IMR-90 (cell line): ENCODE results near the gene SDS. TPM values are rescaled to one million over a fixed set of nuclear protein-coding genes. Genes with fewer than 3 reads are reported as not detected.

Experiments used
- ATAC-seq: fragments of 200-7000 bp; cut with Tn5 transposase; 2 replicates; pipeline ENCODE4 v1.9.1; 2020; ENCODE audit warnings: low read depth, mild to moderate bottlenecking, moderate library complexity
- BruUV-seq: library from RNA; stranded (reverse); fragments of 400-500 nt; replicated peaks from 2 replicates; lab custom pipeline; 2021; lab: Mats Ljungman, UMichigan
- CTCF ChIA-PET: fragments of 300-600 bp; formaldehyde crosslinking; extraction: SDS; loops from one replicate; lab custom pipeline; 2021; ENCODE audit warnings: antibody characterized with exemption; lab: Yijun Ruan, JAX
- POLR2A ChIA-PET: fragments of 300-600 bp; sonication (Branson Sonifier 250); formaldehyde crosslinking; loops from one replicate; lab custom pipeline; 2022; ENCODE audit warnings: antibody characterized with exemption; ENCODE audit not compliant: unreplicated experiment; lab: Charles Lee
- DNase-seq: peaks from one replicate; pipeline ENCODE4 v3.0.0; 2013
- H2AFZ ChIP-seq: replicated peaks from 2 replicates; pipeline ENCODE3; 2013; ENCODE audit warnings: low read length, mild to moderate bottlenecking; ENCODE audit not compliant: poor library complexity
- H2AK5ac ChIP-seq: 2 replicates; pipeline ENCODE4 v1.6.1; 2013; ENCODE audit warnings: low read depth, low read length, inconsistent platforms
- H2AK9ac ChIP-seq: replicated peaks from 2 replicates; pipeline ENCODE3; 2013; ENCODE audit warnings: mild to moderate bottlenecking, low read depth, low read length, moderate library complexity; ENCODE audit not compliant: poor library complexity
- H2BK120ac ChIP-seq: 2 replicates; pipeline ENCODE4 v1.6.1; 2013; ENCODE audit warnings: low read depth, low read length, inconsistent platforms
- H2BK15ac ChIP-seq: 3 replicates; pipeline ENCODE4 v1.6.1; 2013; ENCODE audit warnings: low read depth, low read length, inconsistent platforms
- H2BK20ac ChIP-seq: 2 replicates; pipeline ENCODE4 v1.6.1; 2013; ENCODE audit warnings: low read depth, mild to moderate bottlenecking, inconsistent platforms, low read length, moderate library complexity
- H2BK5ac ChIP-seq: 2 replicates; pipeline ENCODE4 v1.6.1; 2013; ENCODE audit warnings: mild to moderate bottlenecking, low read depth, low read length, inconsistent platforms; ENCODE audit not compliant: poor library complexity, severe bottlenecking
- H3K14ac ChIP-seq: replicated peaks from 2 replicates; pipeline ENCODE4 v1.6.1; 2013; ENCODE audit warnings: low read depth, low read length, inconsistent platforms
- H3K18ac ChIP-seq: 2 replicates; pipeline ENCODE4 v1.6.1; 2013; ENCODE audit warnings: low read depth, low read length, control low read depth
- H3K23ac ChIP-seq: 2 replicates; pipeline ENCODE4 v1.6.1; 2013; ENCODE audit warnings: low read depth, low read length, inconsistent platforms
- H3K27ac ChIP-seq: 2 replicates; pipeline ENCODE4 v1.5.1; 2013; ENCODE audit warnings: mild to moderate bottlenecking, control low read depth, low read length; ENCODE audit not compliant: insufficient read depth
- H3K27me3 ChIP-seq: 2 replicates; pipeline ENCODE4 v1.6.1; 2013; ENCODE audit warnings: low read length; ENCODE audit not compliant: control insufficient read depth, insufficient read depth
- H3K36me3 ChIP-seq: 2 replicates; pipeline ENCODE4 v1.6.1; 2013; ENCODE audit warnings: low read length, mixed read lengths; ENCODE audit not compliant: control insufficient read depth, insufficient read depth
- H3K4ac ChIP-seq: 2 replicates; pipeline ENCODE4 v1.6.1; 2013; ENCODE audit warnings: low read depth, low read length, inconsistent platforms
- H3K4me1 ChIP-seq: 2 replicates; pipeline ENCODE4 v1.6.1; 2013; ENCODE audit warnings: low read length, mixed read lengths; ENCODE audit not compliant: control insufficient read depth, insufficient read depth
- H3K4me2 ChIP-seq: 2 replicates; pipeline ENCODE4 v1.6.1; 2013; ENCODE audit warnings: low read depth, mild to moderate bottlenecking, control low read depth, low read length, moderate library complexity
- H3K4me3 ChIP-seq: 2 replicates; pipeline ENCODE4 v1.5.1; 2013; ENCODE audit warnings: low read depth, mild to moderate bottlenecking, control low read depth, low read length, moderate library complexity; ENCODE audit not compliant: insufficient read depth
- H3K56ac ChIP-seq: 2 replicates; pipeline ENCODE4 v1.6.1; 2013; ENCODE audit warnings: low read length, inconsistent platforms; ENCODE audit not compliant: insufficient read depth; ENCODE audit errors: extremely low read depth
- H3K79me1 ChIP-seq, 2 experiments: 2 replicates each; pipeline ENCODE4 v1.6.1; 2013; ENCODE audit warnings: low read length in 2 of 2, inconsistent platforms in 1 of 2, low read depth in 1 of 2
- H3K9ac ChIP-seq: 2 replicates; pipeline ENCODE4 v1.6.1; 2013; ENCODE audit warnings: low read depth, low read length, control low read depth
- H3K9me1 ChIP-seq: 2 replicates; pipeline ENCODE4 v1.6.1; 2013; ENCODE audit warnings: low read length, inconsistent platforms; ENCODE audit not compliant: insufficient read depth
- H3K9me3 ChIP-seq: 2 replicates; pipeline ENCODE4 v1.6.1; 2013; ENCODE audit warnings: low read length; ENCODE audit not compliant: control insufficient read depth, insufficient read depth
- H4K20me1 ChIP-seq: 2 replicates; pipeline ENCODE4 v1.6.1; 2013; ENCODE audit warnings: low read length, inconsistent platforms; ENCODE audit not compliant: insufficient read depth
- H4K5ac ChIP-seq: 2 replicates; pipeline ENCODE4 v1.6.1; 2013; ENCODE audit warnings: mild to moderate bottlenecking, low read depth, low read length, control low read depth
- H4K8ac ChIP-seq, 2 experiments: 2 replicates each; pipeline ENCODE4 v1.6.1; 2013; ENCODE audit warnings: low read depth in 2 of 2, low read length in 2 of 2, control low read depth in 1 of 2, inconsistent platforms in 1 of 2
- H4K91ac ChIP-seq: 2 replicates; pipeline ENCODE4 v1.6.1; 2013; ENCODE audit warnings: low read depth, low read length, inconsistent platforms; ENCODE audit not compliant: insufficient read depth
- CEBPB ChIP-seq: IDR thresholded peaks from 2 replicates; pipeline ENCODE4 v1.6.1; 2012; ENCODE audit warnings: low read depth, low read length, improper control_type of control experiment
- FOS ChIP-seq: fragments of 150-350 bp; IDR thresholded peaks from 2 replicates; pipeline ENCODE4 v1.6.1; 2016; ENCODE audit warnings: low read depth, low read length
- MAZ ChIP-seq: IDR thresholded peaks from 2 replicates; pipeline ENCODE4 v1.6.1; 2012; ENCODE audit warnings: low read depth, mild to moderate bottlenecking, low read length, improper control_type of control experiment, moderate library complexity, borderline replicate concordance
- MXI1 ChIP-seq: IDR thresholded peaks from 2 replicates; pipeline ENCODE4 v1.6.1; 2012; ENCODE audit warnings: low read depth, mild to moderate bottlenecking, low read length, moderate library complexity, borderline replicate concordance
- NFE2L2 ChIP-seq: fragments of 150-350 bp; IDR thresholded peaks from 2 replicates; pipeline ENCODE4 v1.6.1; 2016; ENCODE audit warnings: low read depth, mild to moderate bottlenecking, low read length
- RCOR1 ChIP-seq: IDR thresholded peaks from 2 replicates; pipeline ENCODE4 v1.6.1; 2012; ENCODE audit warnings: mild to moderate bottlenecking, low read length, improper control_type of control experiment; ENCODE audit not compliant: insufficient replicate concordance
- WGBS, 2 experiments: methylation state at CpG; one replicate each; pipeline versions ENCODE4 v1.1.5 to v1.1.7; 2013; ENCODE audit warnings: missing lambda C conversion rate in 2 of 2; ENCODE audit not compliant: insufficient read length in 1 of 2; ENCODE audit errors: extremely low coverage in 2 of 2; 5-methylcytosine and 5-hydroxymethylcytosine counted together
- dilution Hi-C: fragments of 300-500 bp; cut with HindIII; formaldehyde crosslinking; loops from one replicate; pipeline ENCODE4 v1.14.3; 2018; ENCODE audit warnings: low sequenced_read_pairs; ENCODE audit not compliant: unreplicated experiment
- in situ Hi-C: fragments of 300-500 bp; cut with MboI; formaldehyde crosslinking; loops from 3 replicates; pipeline ENCODE4 v1.14.3; 2019; ENCODE audit warnings: low sequenced_read_pairs, inconsistent platforms, mixed read lengths
- intact Hi-C: fragments of 100-400 bp; cut with micrococcal nuclease; formaldehyde crosslinking; loops from 2 replicates; pipeline ENCODE4 v1.10.0; 2022
- polyA plus RNA-seq, 3 experiments: library from polyadenylated mRNA; depleted of rRNA; stranded (reverse); fragments of >200 nt; gene quantifications; 2 replicates each; pipeline ENCODE4 v1.2.3, GENCODE V29; 2012; ENCODE audit warnings: low replicate concordance in 1 of 3
- total RNA-seq: library from RNA; depleted of rRNA; stranded (reverse); fragments of >200 nt; gene quantifications from 2 replicates; pipeline ENCODE4 v1.2.3, GENCODE V29; 2012

The SDS gene
- total and polyA plus RNA-seq, 2 of the 4 experiments (the other 2 are of a cell fraction), result not detected

DNA sequence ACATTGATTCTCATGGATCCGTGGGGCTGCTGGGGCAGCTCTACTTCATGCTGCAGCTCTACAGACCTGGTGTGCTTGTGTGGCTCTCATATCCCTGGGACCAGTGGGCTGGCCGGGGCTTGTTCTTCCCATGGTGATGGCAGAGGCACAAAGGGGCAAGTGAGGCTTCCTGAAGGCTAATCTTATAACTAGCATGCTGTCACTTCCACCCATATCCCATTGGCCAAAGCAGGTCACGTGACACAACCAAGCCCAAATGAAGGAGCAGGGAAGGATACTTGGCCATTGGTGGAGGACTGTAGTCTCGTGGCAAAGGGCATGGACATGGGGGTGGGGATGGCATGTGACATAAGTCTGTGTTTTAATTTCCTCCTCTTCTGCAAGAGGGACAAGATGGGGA lies 35.4 kb downstream of the SDS start:
- dilution Hi-C loops (no loop called here), intact Hi-C loops (no loop called here), in situ Hi-C loops (no loop called here)
- Histone ChIP-seq H2BK5ac (no peak overlapping the region), H4K20me1 (peaks cover 5% of the 10 kb centered on the region; the same call in 1 of the 2 replicates), H3K27me3 (no peaks in the 10 kb centered on the region), H2AK5ac (no peak overlapping the region), H4K91ac (no peak overlapping the region), H2AFZ (peak overlapping the region; percentile 58), H3K4me3 (no peak overlapping the region), H3K14ac (no peak overlapping the region), H3K4me2 (no peak overlapping the region), H3K23ac (no peak overlapping the region), H3K4ac (no peak overlapping the region), H2BK15ac (no peak overlapping the region), H3K4me1 (no peaks in the 10 kb centered on the region; the same call in 1 of the 2 replicates), H3K27ac (no peak overlapping the region), H3K36me3 (peaks cover 8% of the 10 kb centered on the region), H3K79me1 (peaks cover 0 to 22% of the 10 kb centered on the region in 2 experiments; a peak in 3 of 4 replicates), H3K18ac (no peak overlapping the region), H3K9me1 (peaks cover 24% of the 10 kb centered on the region), H4K8ac (no peak overlapping the region), H2BK120ac (no peak overlapping the region), H4K5ac (no peak overlapping the region), H2AK9ac (no peak overlapping the region), H3K56ac (no peak overlapping the region), H3K9me3 (no peaks in the 10 kb centered on the region), H2BK20ac (no peak overlapping the region), H3K9ac (no peak overlapping the region)
- no CpG with 5 or more reads among the region's 4 CpGs for WGBS, 2 experiments
- POLR2A ChIA-PET, result no interaction called here
- ATAC-seq (no peak), DNase-seq (no peak)
- BruUV-seq, result no TSS peak
- CTCF ChIA-PET, result no interaction called here
- no peak for TF ChIP-seq CEBPB
- no peak for TF ChIP-seq FOS
- TF ChIP-seq NFE2L2, result no peak
- no peak for TF ChIP-seq MAZ
- no peak for TF ChIP-seq MXI1
- TF ChIP-seq RCOR1, result no peak
